Measurements from ENCODE around the gene CAMSAP2. TPM values are rescaled to one million over a fixed set of nuclear protein-coding genes. Genes with fewer than 3 reads are reported as not detected.

Gene CAMSAP2
- total and polyA plus RNA-seq, 2 of the 4 experiments (the other 2 are of a cell fraction) = 8.3 to 29.4 TPM

DNA sequence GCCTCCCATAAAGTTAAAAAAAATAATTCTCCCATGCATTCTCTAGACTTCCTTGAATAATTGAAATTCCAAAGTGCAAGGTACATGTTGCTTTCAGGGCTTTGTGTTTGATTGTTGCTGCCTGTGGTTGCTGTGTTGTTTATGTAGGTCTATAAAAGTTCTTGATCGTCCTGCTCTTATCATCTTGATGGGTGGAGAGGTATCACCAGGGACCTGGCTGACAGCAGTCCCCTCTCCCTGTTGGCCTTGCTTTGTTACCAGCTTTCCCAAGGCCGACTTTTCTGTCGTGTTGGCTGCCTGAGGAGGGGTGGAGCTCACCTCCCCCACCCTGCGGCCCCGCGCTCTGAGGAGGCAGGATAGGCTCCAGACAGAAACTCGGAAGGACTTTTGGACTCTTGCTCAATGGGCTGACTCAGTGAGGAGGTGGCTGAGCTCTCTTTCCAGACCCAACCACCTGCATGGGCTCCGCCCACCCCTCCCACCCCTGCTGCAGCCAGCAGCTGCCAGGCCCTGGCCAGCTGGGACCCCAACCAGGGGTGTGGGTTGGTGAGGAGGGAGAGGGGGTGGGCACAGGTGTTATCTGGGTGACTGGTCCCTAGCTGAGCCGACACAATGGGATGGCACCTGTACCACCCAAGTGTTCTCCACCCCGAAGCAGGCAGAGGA is 158.0 kb downstream of the CAMSAP2 start:
- Histone ChIP-seq H3K9ac (ENCODE audit: low read depth, low read length) (no peak overlapping the region), H2AK9ac (replicated peaks; ENCODE audit: low read depth, low read length, poor library complexity) (no peak overlapping the region), H2BK5ac (ENCODE audit: low read depth, low read length, poor library complexity, severe bottlenecking) (no peak overlapping the region), H3K27me3 (ENCODE audit: control insufficient read depth, insufficient read depth, low read length) (peaks cover 54% of the 10 kb centered on the region), H3K27ac (ENCODE audit: insufficient read depth, low read length) (no peak overlapping the region), H3K23ac (ENCODE audit: low read depth, low read length) (no peak overlapping the region), H2BK20ac (ENCODE audit: low read depth, low read length) (no peak overlapping the region), H3K18ac (ENCODE audit: low read depth, low read length) (no peak overlapping the region), H3K4me3 (ENCODE audit: insufficient read depth, low read depth, low read length) (no peak overlapping the region), H3K56ac (ENCODE audit: extremely low read depth, insufficient read depth, low read length) (no peak overlapping the region), H2BK15ac (ENCODE audit: low read depth, low read length) (no peak overlapping the region), H3K9me3 (ENCODE audit: control insufficient read depth, insufficient read depth, low read length) (no peaks in the 10 kb centered on the region), H4K8ac (ENCODE audit: low read depth in 2 of 2, low read length in 2 of 2) (no peak overlapping the region), H3K4me1 (ENCODE audit: control insufficient read depth, insufficient read depth, low read length) (peaks cover 2% of the 10 kb centered on the region; the same call in 1 of the 2 replicates), H3K79me1 (ENCODE audit: low read depth in 1 of 2, low read length in 2 of 2) (no peaks in the 10 kb centered on the region), H3K4me2 (ENCODE audit: low read depth, low read length) (no peak overlapping the region), H3K14ac (replicated peaks; ENCODE audit: low read depth, low read length) (no peak overlapping the region), H2AK5ac (ENCODE audit: low read depth, low read length) (no peak overlapping the region), H2AFZ (replicated peaks; ENCODE audit: low read length, poor library complexity) (no peak overlapping the region), H2BK120ac (ENCODE audit: low read depth, low read length) (no peak overlapping the region), H4K91ac (ENCODE audit: insufficient read depth, low read depth, low read length) (no peak overlapping the region), H3K4ac (ENCODE audit: low read depth, low read length) (no peak overlapping the region), H4K5ac (ENCODE audit: low read depth, low read length) (no peak overlapping the region), H4K20me1 (ENCODE audit: insufficient read depth, low read length) (no peaks in the 10 kb centered on the region; the same call in 1 of the 2 replicates), H3K9me1 (ENCODE audit: insufficient read depth, low read length) (peaks cover 3% of the 10 kb centered on the region; the same call in 1 of the 2 replicates), H3K36me3 (ENCODE audit: control insufficient read depth, insufficient read depth, low read length) (no peaks in the 10 kb centered on the region)
- BruUV-seq (replicated peaks) = no TSS peak
- no CpG with 5 or more reads among the region's 10 CpGs for WGBS, 2 experiments (ENCODE audit: extremely low coverage in 2 of 2, insufficient read length in 1 of 2)
- dilution Hi-C loops (cut with HindIII; ENCODE audit: low sequenced_read_pairs, unreplicated experiment) (no loop called here), in situ Hi-C loops (cut with MboI; ENCODE audit: low sequenced_read_pairs) (no loop called here), intact Hi-C loops (cut with micrococcal nuclease) (no loop called here)
- ChIA-PET POLR2A (ENCODE audit: unreplicated experiment) (interaction anchor here (0.6 kb wide), 1 partner anchor 11 kb away, joined by 4 read pairs; no protein-coding TSS in a partner anchor), CTCF (interaction anchor here (0.6 kb wide), 1 partner anchor 446 kb away, joined by 3 read pairs; no protein-coding TSS in a partner anchor)
- ATAC-seq (ENCODE audit: low read depth) (no peak), DNase-seq (no peak)
- TF ChIP-seq, protein P1, sequence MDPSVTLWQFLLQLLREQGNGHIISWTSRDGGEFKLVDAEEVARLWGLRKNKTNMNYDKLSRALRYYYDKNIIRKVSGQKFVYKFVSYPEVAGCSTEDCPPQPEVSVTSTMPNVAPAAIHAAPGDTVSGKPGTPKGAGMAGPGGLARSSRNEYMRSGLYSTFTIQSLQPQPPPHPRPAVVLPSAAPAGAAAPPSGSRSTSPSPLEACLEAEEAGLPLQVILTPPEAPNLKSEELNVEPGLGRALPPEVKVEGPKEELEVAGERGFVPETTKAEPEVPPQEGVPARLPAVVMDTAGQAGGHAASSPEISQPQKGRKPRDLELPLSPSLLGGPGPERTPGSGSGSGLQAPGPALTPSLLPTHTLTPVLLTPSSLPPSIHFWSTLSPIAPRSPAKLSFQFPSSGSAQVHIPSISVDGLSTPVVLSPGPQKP (IDR thresholded peaks at IDR 0.05; ENCODE audit: borderline replicate concordance, low read depth, low read length) = no peak
- TF ChIP-seq SMC3 (IDR thresholded peaks at IDR 0.05; ENCODE audit: low read depth, low read length) = no peak
- no peak for TF ChIP-seq MAFK (IDR thresholded peaks at IDR 0.05; ENCODE audit: low read depth, low read length)
- no peak for TF ChIP-seq RFX5 (IDR thresholded peaks at IDR 0.05; ENCODE audit: low read depth, low read length)
- TF ChIP-seq CEBPB (IDR thresholded peaks at IDR 0.05; ENCODE audit: low read depth, low read length) = 0 out of 2 replicates have a peak, but pooled peaks have one; percentile 2
- no peak for TF ChIP-seq NFE2L2 (IDR thresholded peaks at IDR 0.05; ENCODE audit: low read depth, low read length)

Data from IMR-90 (cell line).